GM19025 (cell line): Measurements from ENCODE around the gene ZFYVE28.

ENCODE experiments used
- ATAC-seq: cut with Tn5 transposase; IDR thresholded peaks from one replicate; pipeline ENCODE4 v1.9.1; 2021; ENCODE audit warnings: mild to moderate bottlenecking, low read depth, moderate library complexity; ENCODE audit not compliant: unreplicated experiment

The ZFYVE28 gene

DNA sequence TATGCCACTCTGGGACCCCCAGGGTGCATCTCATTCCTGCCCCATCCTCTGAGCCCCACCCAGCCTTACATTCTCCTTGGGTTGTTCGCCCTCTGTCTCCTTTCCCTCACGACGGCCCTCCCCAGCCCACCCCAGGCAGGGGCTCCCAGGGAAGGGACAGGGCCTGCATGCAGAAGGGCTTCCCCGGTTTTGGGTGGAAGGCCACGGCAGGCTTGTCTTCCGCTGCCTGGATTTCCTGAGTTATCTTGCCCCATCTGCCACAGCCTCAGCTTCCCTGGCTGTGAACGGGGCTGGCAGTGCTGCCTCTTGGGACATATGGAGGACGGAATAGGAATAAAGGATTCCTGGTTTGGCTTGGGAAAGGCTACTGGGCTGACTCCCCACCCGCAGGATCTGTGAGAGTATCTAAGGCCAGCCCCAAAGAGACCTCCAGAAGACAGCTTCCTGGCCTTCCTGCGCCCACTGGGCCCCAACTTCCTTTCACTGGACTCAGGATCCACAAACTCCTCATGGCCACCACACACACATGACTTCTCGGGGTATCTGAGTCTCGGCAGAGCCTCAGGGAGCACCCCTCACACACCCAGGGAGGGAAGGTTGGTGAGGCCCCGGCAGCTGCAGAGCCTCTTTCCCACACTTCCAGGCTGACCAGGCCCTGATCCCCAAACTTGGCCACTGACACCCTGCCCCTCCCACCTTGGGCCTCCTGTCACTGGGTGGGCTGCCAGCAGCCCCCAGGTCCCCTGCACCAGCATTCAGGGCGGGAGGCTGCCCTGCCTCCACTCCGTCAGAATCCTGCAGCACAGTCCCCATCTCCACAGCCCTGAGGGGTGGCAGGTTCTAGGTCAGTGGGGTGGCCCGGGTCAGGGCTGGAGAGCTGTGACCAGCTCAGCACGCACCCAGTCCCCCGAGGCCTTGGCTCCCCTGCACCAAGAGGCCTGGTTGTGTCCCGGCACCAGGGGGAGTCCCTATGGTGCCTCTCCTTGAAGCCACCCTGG is 153.0 kb downstream of the ZFYVE28 start:
- no peak for ATAC-seq

- no peak for ATAC-seq
Observed at GRCh38 chr4:2264481-2265041, 153.9 kb downstream of the ZFYVE28 start.

GRCh38 chr4:2263926-2264321 is 154.5 kb downstream of the ZFYVE28 start:
- ATAC-seq: no peak

DNA sequence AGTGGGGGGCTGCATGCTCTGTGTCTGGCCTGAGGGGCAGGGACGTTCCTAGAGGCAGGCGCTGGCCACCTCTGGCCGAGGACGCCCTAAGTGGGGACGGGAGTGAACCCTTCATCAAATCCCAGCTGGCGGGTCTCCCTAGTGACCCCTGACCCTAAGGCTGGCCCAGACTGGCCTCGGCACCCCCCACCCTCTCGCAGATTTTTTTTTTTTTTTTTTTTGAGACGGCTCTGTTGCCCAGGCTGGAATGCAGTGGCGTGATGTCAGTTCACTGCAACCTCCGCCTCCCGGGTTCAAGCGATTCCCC is 155.5 kb downstream of the ZFYVE28 start:
- ATAC-seq: no peak

DNA sequence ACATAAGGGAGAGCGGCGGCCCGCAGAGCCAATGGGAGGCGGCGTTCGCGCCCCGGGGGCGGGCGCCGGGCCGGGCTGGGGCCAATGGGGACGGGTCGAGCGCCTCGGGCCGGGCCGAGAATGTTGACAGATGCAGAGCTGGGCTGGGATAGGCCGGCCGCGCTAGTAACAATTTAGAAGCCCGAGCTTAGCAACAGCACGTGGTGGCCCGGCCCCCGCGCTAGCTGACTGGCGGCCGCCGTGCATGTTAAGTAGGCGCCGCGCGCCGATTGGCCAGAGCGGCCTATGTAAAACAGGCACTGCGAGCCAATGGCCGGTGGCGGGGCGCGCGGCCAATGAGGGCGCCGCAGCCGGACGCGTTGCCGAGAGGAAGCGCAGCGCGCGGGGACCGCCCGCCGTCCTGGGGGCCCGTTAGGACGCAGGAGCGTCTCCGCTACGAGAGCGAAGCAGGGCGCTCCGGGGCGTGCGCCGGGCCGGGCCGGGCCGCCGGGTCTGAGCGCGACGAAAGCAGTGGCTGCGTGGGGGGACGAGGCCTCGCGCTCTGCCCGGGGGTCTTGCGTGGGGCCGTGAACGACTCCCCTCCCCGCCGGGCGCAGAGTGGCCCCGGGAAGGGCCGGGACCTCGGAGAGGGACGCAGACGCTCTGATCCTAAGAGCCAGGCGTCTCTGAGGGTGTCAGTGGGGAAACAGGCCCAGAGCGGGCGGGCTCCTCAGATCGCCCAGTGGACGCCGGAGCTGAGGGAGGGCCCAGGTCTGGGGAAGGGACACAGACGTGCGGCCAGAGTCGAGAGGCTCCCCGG is 156.1 kb downstream of the ZFYVE28 start:
- ATAC-seq: peak; percentile 90

DNA sequence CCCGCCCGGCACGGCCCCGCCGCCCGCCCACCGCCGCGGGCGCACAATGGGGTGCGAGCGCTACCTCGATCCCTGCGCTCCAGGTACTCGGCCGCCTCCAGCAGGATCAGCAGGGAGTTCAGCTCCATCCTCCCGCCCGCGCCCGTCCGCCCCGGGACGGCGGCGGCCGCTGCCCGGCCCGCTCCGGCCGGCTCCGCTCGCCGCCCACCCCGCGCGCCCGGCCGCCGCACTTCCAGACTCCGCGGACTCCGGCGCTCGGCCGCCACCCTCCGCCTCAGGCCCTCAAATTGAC is 156.6 kb downstream of the ZFYVE28 start, which contains the start of gene MXD4:
Gene MXD4, minus strand, starts transcription at position 257 of the 292 bp plus-strand sequence. Its CDS starts 129 bp downstream, at position 128.
- no peak for ATAC-seq

GRCh38 chr4:2261110-2261852 is 157.2 kb downstream of the ZFYVE28 start:
- ATAC-seq: peak; percentile 14

DNA sequence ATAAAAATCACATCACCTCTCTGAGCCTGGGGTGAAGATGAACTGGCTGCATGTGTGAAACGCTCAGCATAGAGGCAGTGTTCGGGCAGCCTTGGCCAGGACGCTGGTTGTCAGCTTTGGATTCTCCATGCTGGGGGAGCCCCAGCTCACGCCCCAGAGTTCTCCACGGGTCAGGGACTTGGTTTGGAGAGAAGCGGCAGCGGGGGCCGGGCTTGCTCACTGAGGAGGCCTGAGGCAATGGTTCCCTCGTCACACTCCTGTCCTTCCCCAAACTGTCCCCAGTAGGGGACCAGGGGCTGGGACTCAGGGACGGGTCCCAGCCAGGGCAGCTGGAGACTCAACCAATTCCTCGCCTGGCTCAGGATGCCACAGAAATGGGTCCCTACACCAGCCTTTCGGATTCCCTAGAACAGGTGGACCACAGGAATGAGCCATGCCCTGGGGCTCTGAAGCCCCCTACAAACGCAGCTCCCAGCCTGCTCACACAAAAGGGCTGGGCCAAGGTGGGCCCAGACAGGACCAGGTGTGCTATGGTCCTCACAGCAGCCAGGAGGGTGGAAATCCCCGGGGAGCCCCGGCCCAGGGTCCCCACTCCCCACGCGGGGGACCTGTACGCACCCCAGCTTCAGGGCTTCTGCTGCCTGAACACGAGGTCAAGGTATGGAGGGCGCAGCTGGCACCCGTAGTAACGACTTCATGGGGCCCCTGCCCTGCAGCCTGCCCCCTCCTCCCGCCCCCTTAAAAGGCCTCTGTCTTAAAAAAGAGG is 157.9 kb downstream of the ZFYVE28 start:
- no peak for ATAC-seq

DNA sequence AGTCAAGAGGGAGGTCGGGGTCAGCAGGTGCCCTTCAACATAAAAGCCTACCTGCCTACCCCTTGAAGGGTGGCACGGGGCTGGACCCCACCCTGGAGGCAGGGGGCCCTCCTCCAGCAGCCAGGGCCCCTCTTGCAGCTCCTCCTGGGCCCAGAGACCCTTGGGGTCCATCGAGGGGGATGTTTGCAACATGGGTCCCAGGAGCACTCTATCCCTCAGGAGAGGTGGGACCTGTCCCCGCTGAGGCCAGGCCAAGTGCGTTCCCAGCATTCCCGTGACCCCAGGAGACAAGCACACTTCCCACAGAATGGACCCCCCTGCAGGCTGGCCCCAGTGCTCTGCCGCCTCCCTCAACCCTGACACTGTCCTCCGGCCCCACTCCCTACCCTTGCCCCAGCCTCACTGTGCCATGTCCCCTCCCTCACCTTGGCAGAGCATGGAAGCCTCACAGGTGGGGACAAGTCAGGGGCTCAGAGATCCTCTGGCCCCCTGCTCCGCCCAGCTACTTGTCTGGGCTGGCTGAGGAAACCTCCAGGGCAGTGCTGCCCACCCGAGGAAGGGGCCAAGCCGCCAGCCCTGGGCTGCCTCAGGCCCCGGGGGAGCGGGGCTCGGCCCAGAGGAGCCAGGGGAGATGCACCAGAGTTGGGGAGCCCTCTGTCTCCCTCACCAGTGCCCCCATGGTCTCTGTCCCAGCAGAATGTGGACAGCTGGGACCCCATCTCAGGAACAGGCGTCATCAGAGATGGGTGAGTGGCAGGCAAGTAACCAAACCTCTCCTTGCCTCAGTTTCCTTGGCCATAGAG is 158.7 kb downstream of the ZFYVE28 start:
- no peak for ATAC-seq

DNA sequence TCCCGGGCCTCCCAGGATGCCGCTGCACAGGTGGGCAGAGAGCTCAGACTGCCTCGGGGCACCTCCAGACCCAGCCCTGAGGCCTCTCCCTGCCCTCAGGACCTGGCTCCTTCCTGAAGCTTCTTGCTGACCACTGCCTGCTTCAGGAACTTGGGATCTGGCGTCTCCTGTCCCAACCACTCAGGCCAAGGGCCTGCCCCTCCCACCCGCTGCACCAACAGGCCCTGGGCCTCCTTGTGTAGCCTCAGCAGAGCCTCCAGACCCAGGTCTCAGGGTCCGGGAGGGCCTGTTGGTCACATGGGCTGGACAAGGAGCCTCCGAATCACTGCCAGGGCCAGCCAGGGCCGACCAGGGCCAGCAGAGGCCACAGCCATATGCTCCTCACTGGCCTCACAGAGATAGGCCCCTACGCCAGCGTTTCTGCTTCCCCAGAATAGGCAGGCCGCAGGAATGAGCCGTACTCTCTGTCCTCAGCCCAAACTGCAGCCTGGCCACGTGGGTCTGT is 159.4 kb downstream of the ZFYVE28 start:
- no peak for ATAC-seq

- ATAC-seq: no peak
Observed at GRCh38 chr4:2258091-2259035, 160.1 kb downstream of the ZFYVE28 start.

- ATAC-seq: no peak
Observed at GRCh38 chr4:2257361-2258081, 160.9 kb downstream of the ZFYVE28 start.

- no peak for ATAC-seq
Observed at GRCh38 chr4:2256781-2257191, 161.7 kb downstream of the ZFYVE28 start.

DNA sequence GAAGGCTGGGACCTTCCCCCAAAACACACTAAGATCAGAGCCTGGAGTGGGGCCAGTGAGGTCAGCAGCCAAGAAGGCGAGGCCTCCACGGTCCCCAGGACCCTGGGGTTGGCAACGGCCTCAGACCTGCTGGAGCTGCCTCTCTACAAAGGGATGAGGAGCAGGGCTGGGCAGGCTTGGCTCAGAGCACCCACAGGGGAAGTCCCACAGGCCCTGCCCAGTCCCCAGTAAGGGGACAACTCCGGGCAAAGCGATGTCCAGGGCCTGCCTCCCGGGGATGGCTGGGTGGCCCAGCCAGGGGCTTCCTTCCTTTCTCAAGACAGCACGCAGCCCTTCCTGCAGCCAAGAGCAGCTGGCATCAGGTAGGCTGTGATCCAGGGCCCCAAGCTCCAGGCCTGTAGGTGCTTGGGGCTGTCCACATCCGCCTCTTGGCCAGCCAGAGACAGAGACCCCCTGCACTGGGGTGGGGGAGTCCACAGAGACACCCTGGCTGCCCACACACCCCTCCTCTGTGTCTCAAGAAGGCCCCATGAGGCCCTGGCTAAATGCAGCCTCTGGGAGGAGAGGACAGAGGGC is 162.2 kb downstream of the ZFYVE28 start:
- ATAC-seq: no peak

GRCh38 chr4:2255501-2256155 is 162.8 kb downstream of the ZFYVE28 start:
- no peak for ATAC-seq
